D721Med (cell line): Measurements from ENCODE around the gene GLTP.
"Not testable (repeated sequence)": the region's sequence is repeated elsewhere in the genome, so short reads cannot be mapped to it uniquely, and the experiment has no call there.

Experiments
- DNase-seq: peaks from one replicate; pipeline ENCODE4 v3.0.0; 2011; ENCODE audit warnings: low spot score; ENCODE audit not compliant: insufficient read length
- FAIRE-seq: peaks from 2 replicates; lab custom pipeline; 2011; peaks lifted over from hg19 to GRCh38; lab: Jason Lieb, UNC
- TF ChIP-seq, protein P1 (sequence below): IDR thresholded peaks from 2 replicates; pipeline ENCODE4 v1.5.1; 2012; ENCODE audit warnings: mild to moderate bottlenecking, control low read depth; ENCODE audit not compliant: insufficient read depth; ENCODE audit errors: missing control alignments

Gene GLTP

DNA sequence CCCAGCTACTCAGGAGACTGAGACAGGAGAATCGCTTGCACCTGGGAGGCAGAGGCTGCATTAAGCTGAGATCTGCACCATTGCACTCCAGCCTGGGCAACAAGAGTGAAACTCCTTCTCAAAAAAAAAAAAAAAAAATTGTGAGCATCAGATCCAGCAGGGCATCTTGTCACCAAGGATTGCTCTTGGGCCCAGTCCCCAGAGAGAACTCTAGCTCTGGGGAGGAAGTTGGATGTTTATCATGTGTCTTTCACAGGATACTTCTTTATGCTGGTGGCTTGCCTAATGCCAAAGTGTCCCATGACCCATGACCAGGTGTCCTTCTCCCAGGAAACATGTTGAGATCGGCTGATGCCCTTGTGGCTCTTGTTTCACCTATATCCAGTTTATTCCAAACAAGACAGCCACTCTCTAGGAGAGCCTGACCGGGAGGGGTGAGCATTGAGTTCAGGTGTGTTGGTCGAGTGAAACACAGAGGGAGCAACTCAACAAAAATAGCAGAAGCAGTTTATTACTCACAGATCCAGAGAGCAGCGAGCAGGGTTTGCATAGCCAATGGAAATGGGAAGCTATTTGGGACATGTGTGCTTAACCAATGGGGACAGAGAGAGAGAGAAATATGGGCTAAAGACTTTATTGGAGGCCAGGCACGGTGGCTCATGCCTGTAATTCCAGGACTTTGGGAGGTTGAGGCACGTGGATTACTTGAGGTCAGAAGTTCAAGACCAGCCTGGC lies 13.1 kb upstream of the GLTP start:
- TF ChIP-seq, protein P1, sequence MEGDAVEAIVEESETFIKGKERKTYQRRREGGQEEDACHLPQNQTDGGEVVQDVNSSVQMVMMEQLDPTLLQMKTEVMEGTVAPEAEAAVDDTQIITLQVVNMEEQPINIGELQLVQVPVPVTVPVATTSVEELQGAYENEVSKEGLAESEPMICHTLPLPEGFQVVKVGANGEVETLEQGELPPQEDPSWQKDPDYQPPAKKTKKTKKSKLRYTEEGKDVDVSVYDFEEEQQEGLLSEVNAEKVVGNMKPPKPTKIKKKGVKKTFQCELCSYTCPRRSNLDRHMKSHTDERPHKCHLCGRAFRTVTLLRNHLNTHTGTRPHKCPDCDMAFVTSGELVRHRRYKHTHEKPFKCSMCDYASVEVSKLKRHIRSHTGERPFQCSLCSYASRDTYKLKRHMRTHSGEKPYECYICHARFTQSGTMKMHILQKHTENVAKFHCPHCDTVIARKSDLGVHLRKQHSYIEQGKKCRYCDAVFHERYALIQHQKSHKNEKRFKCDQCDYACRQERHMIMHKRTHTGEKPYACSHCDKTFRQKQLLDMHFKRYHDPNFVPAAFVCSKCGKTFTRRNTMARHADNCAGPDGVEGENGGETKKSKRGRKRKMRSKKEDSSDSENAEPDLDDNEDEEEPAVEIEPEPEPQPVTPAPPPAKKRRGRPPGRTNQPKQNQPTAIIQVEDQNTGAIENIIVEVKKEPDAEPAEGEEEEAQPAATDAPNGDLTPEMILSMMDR = no peak
- no peak for DNase-seq
- FAIRE-seq = no peak

DNA sequence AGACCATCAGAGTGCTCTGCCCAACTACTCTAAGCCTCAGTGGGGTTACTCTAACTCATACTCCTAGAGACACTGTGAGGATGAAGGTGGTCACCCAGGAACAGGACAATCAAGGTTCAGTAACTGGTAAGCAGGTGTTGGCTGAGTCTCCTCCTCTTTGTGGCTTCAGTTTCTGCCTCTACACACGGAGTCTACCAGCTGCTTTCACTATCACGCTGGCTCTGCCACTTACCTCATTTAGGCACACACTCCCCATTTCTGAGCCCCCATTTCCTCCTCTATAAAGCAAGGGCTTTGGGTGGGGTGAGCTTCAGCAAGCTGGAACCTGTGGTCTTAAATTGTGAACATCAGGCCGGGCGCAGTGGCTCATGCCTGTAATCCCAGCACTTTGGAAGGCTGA lies 12.4 kb upstream of the GLTP start:
- no peak for FAIRE-seq
- no peak for DNase-seq
- TF ChIP-seq, protein P1 = no peak

DNA sequence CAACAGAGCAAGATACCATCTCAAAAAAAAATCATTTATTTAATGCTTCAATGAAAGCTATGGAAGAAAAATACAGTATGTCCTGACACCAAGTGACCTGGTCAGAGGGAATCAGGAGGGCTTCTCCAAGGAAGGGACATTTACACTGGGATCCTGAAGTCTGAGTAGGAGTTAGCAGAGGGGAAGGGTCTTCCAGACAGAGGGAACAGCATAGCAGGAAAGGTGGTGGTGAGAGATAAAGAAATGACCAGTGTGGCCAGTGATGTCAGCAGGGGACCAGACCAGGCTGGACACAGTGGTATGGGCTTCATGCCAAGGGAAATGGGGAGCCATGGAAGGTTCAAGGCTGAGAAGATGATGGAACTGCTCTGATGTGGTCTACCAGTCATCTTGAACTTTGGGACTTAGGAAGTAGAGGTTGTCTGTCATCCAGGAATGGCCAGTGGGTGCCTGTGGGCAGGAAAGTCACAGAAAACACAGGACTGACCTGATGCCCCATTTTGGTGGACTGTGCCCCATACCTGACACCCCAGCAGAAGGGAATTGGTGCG lies 11.9 kb upstream of the GLTP start:
- FAIRE-seq = no peak
- TF ChIP-seq, protein P1 = no peak
- DNase-seq = no peak

DNA sequence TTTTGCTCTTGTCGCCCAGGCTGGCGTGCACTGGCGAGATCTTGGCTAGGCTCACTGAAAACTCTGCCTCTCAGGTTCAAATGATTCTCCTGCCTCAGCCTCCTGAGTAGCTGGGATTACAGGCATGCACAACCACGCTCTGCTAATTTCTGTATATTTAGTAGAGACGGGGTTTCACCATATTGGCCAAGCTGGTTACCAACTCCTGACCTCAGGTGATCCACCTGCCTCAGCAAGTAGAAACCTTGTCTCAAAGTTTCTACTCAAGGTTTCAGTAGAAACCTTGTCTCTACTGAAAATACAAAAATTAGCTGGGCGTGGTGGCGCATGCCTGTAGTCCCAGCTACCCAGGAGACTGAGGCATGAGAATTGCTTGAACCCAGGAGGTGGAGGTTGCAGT lies 11.4 kb upstream of the GLTP start:
- FAIRE-seq, DNase-seq: not testable (repeated sequence)

DNA sequence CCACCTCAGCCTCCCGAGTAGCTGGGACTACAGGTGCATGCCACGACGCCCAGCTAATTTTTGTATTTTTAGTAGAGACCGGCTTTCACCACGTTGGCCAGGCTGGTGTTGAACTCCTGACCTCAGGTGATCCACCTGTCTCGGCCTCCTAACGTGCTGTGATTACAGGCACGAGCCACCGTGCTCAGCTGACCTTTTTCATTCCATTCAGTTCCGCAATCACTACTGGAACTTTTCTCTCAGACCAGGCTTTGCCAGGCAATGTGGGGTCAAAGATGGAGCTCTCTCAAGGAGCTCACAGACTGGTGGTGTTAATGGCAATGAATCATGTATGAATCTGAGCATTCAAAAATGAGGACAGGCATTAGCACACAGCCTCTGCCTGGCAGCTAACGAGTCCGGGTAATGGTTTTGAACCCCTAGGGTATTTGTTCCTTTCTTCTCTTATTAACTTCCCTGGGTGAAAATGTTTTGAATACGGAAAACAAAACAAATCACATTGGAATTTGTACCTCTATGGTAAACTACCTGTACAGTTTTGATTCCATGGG lies 10.4 kb upstream of the GLTP start:
- DNase-seq = no peak
- TF ChIP-seq, protein P1 = no peak
- no peak for FAIRE-seq

DNA sequence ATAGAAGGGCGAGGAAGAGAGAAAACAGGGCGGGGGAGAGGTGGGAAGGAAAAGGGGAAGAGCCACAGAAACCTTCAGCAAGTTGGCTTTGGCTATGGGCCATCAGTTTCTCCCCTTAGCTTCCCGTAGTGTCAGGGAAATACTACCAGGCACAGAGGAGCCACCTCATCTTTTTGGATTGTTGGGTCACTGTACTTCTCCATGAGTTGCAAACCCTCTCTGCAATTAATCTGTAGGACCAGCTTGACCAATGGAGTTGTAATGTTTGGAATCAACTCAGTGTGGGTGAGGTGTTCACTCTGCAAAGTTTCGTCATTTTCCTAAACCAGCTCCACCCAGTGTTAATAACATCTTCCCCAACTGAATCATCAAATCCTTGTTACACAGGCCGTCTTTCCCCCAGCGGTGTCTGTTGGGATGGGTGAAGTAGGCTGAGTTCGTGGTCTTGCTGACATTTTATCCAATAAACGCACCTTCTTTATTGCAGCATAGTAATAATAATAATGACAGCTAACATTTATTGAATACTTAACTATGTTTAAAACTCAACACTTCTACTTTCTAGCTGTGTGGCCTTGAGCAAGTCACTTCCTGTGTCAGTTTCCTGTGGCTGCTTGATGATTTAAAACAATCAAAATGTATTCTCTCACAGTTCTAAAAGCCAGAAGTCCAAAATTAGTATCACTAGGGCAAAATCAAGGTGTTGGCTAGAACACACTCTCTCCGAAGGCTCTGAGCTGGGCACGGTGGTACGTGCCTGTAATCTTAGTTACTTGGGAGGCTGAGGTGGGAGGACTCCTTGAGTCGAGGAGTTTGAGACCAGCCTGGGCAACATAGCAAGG lies 8.1 kb upstream of the GLTP start:
- no peak for DNase-seq
- FAIRE-seq = no peak
- TF ChIP-seq, protein P1 = no peak

DNA sequence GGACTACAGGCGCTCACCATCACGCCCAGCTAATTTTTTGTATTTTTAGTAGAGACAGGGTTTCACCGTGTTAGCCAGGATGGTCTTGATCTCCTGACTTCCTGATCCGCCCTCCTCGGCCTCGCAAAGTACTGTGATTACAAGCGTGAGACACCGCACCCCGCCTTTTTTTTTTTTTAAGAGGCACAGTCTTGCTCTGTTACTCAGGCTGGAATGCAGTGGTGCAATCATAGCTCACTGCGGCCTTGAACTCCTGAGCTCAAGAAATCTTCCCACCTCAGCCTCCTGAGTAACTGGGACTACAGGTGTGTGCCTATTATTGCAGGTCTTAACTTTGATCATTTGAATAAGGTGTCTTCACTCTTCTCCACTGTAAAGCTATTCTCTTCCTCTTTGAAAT lies 5.3 kb upstream of the GLTP start:
- DNase-seq (no peak), FAIRE-seq (no peak)
- TF ChIP-seq, protein P1 = no peak
